GM12891 (cell line): ENCODE data around the gene CFAP46.

Experiments
- POLR2A ChIP-seq: IDR thresholded peaks from 2 replicates; pipeline ENCODE4 v1.6.1; 2011; ENCODE audit warnings: low read depth, low read length, control low read depth
- POLR2AphosphoS5 ChIP-seq: IDR thresholded peaks from 2 replicates; pipeline ENCODE4 v1.6.1; 2011; ENCODE audit warnings: low read depth, low read length, control low read depth
- POU2F2 ChIP-seq: IDR thresholded peaks from 2 replicates; pipeline ENCODE4 v1.6.1; 2011; ENCODE audit warnings: low read depth, mild to moderate bottlenecking, control low read depth, low read length, moderate library complexity
- SPI1 ChIP-seq: IDR thresholded peaks from 2 replicates; pipeline ENCODE4 v1.6.1; 2011; ENCODE audit warnings: low read depth, low read length, control low read depth
- TAF1 ChIP-seq: IDR thresholded peaks from 2 replicates; pipeline ENCODE4 v1.6.1; 2011; ENCODE audit warnings: low read depth, low read length, control low read depth

- TF ChIP-seq POLR2A (no peak), POLR2AphosphoS5 (no peak), POU2F2 (no peak), TAF1 (no peak), SPI1 (no peak)
Measured at GRCh38 chr10:132891368-132891767, 51.0 kb downstream of the CFAP46 start.
